DOHH2 (cell line): ENCODE measurements around the gene LTC4S.
A peak's percentile ranks its signal among the peaks of the same experiment; 100 is the strongest.

Experiments
- H3F3A ChIP-seq: fragments of 200-600 bp; sonication (generic), shearing (Covaris generic); 2 replicates; pipeline ENCODE4 v1.6.0; 2016; ENCODE audit warnings: antibody characterized with exemption, mild to moderate bottlenecking; ENCODE audit not compliant: control insufficient read depth, insufficient read depth
- H3K27ac ChIP-seq: fragments of 200-600 bp; sonication (generic); 2 replicates; pipeline ENCODE4 v1.5.1; 2014; ENCODE audit warnings: low read depth, mild to moderate bottlenecking, low read length, moderate library complexity
- H3K27me3 ChIP-seq: fragments of 200-600 bp; sonication (generic); 2 replicates; pipeline ENCODE4 v1.6.1; 2014; ENCODE audit warnings: mild to moderate bottlenecking, low read length, mixed read lengths; ENCODE audit not compliant: control insufficient read depth
- H3K36me3 ChIP-seq: fragments of 200-600 bp; sonication (generic); 2 replicates; pipeline ENCODE4 v1.6.1; 2014; ENCODE audit warnings: mild to moderate bottlenecking, low read length, moderate library complexity, mixed read lengths; ENCODE audit not compliant: control insufficient read depth
- H3K4me1 ChIP-seq: fragments of 200-600 bp; sonication (generic); 2 replicates; pipeline ENCODE4 v1.6.1; 2014; ENCODE audit warnings: mild to moderate bottlenecking, low read length, mixed read lengths; ENCODE audit not compliant: control insufficient read depth
- H3K4me2 ChIP-seq: fragments of 200-600 bp; sonication (generic); 2 replicates; pipeline ENCODE4 v1.6.0; 2014; ENCODE audit warnings: mild to moderate bottlenecking, low read length, moderate library complexity
- H3K4me3 ChIP-seq: fragments of 200-600 bp; sonication (generic); 2 replicates; pipeline ENCODE4 v1.5.1; 2014; ENCODE audit warnings: mild to moderate bottlenecking, low read length, mixed read lengths
- H3K79me2 ChIP-seq: fragments of 200-600 bp; sonication (generic); 2 replicates; pipeline ENCODE4 v1.6.1; 2014; ENCODE audit warnings: mild to moderate bottlenecking, low read length, mixed read lengths; ENCODE audit not compliant: control insufficient read depth
- H3K9me2 ChIP-seq: fragments of 200-600 bp; sonication (generic); replicated peaks from 2 replicates; pipeline ENCODE4 v1.6.1; 2014; ENCODE audit warnings: mild to moderate bottlenecking, low read length, mixed read lengths; ENCODE audit not compliant: control insufficient read depth
- H3K9me3 ChIP-seq: fragments of 200-600 bp; sonication (generic); 2 replicates; pipeline ENCODE4 v1.6.1; 2014; ENCODE audit warnings: antibody characterized with exemption, low read length, mixed read lengths; ENCODE audit not compliant: control insufficient read depth, insufficient read depth
- H4K20me1 ChIP-seq: fragments of 200-600 bp; sonication (generic); 2 replicates; pipeline ENCODE4 v1.6.0; 2014; ENCODE audit warnings: low read depth, mild to moderate bottlenecking, antibody characterized with exemption, low read length, moderate library complexity; ENCODE audit not compliant: control insufficient read depth, insufficient read depth
- EZH2phosphoT487 ChIP-seq: fragments of 200-600 bp; sonication (generic); IDR thresholded peaks from 2 replicates; pipeline ENCODE4 v1.6.1; 2017; ENCODE audit warnings: borderline replicate concordance, mild to moderate bottlenecking, antibody characterized with exemption, low read length, moderate library complexity, mixed read lengths
- TF ChIP-seq, protein P1 (sequence below): fragments of 200-600 bp; sonication (generic); IDR thresholded peaks from one replicate; pipeline ENCODE4 v1.5.1; 2014; ENCODE audit warnings: antibody characterized with exemption, mild to moderate bottlenecking, low read depth, low read length; ENCODE audit not compliant: poor library complexity, severe bottlenecking

LTC4S gene

DNA sequence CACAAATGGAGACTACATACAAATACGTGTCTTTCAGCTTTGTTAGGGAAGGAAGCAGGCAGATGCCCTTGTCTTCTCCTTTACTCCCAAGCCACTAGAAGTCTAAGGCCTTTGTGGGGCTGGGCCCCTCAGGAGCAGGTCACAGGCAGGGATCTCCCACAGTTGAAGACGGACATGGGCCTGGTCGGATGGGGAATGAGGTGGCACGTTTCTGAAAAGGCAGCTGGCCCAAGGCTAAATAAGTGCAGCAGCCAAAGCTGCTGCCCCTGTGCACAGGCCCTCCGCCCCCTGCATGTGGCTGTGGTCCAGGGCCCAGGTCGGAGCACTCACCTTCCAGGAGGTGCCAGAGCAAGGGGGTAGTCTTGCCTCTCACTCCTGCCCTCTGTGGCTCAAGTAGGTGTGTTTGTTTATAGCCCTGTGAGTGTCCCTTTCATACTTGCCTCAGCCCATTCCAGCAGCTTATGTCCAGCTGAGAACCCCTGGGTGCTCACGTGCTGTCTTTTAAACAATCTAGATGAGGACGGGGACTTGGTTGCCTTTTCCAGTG, 28.7 kb downstream of the LTC4S start:
- H4K20me1 ChIP-seq, result peaks cover 12% of the 10 kb centered on the region; the same call in 1 of the 2 replicates
- H3K4me3 ChIP-seq, result peak overlapping the region; percentile 75; the same call in 1 of the 2 replicates
- H3K79me2 ChIP-seq, result peaks cover 27% of the 10 kb centered on the region
- peaks cover 8% of the 10 kb centered on the region; the same call in 1 of the 2 replicates for H3F3A ChIP-seq
- H3K4me2 ChIP-seq, result peak overlapping the region; percentile 98
- TF ChIP-seq EZH2phosphoT487, result no peak
- TF ChIP-seq, protein P1, sequence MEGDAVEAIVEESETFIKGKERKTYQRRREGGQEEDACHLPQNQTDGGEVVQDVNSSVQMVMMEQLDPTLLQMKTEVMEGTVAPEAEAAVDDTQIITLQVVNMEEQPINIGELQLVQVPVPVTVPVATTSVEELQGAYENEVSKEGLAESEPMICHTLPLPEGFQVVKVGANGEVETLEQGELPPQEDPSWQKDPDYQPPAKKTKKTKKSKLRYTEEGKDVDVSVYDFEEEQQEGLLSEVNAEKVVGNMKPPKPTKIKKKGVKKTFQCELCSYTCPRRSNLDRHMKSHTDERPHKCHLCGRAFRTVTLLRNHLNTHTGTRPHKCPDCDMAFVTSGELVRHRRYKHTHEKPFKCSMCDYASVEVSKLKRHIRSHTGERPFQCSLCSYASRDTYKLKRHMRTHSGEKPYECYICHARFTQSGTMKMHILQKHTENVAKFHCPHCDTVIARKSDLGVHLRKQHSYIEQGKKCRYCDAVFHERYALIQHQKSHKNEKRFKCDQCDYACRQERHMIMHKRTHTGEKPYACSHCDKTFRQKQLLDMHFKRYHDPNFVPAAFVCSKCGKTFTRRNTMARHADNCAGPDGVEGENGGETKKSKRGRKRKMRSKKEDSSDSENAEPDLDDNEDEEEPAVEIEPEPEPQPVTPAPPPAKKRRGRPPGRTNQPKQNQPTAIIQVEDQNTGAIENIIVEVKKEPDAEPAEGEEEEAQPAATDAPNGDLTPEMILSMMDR, result no peak
- no peak overlapping the region for H3K27ac ChIP-seq
- H3K9me2 ChIP-seq, result no peaks in the 10 kb centered on the region
- H3K36me3 ChIP-seq, result peaks cover 49% of the 10 kb centered on the region
- no peaks in the 10 kb centered on the region for H3K9me3 ChIP-seq
- no peaks in the 10 kb centered on the region for H3K27me3 ChIP-seq
- H3K4me1 ChIP-seq, result peaks cover 37% of the 10 kb centered on the region

- peaks cover 27% of the 10 kb centered on the region for H3K79me2 ChIP-seq
- H3K9me2 ChIP-seq, result no peaks in the 10 kb centered on the region
- no peak overlapping the region for H3K4me3 ChIP-seq
- H3K4me1 ChIP-seq, result peaks cover 26% of the 10 kb centered on the region
- H3K9me3 ChIP-seq, result no peaks in the 10 kb centered on the region
- H3K4me2 ChIP-seq, result no peak overlapping the region
- peaks cover 61% of the 10 kb centered on the region for H3K36me3 ChIP-seq
- H3F3A ChIP-seq, result peaks cover 8% of the 10 kb centered on the region; the same call in 1 of the 2 replicates
- H3K27ac ChIP-seq, result no peak overlapping the region
- H4K20me1 ChIP-seq, result peaks cover 12% of the 10 kb centered on the region; the same call in 1 of the 2 replicates
- TF ChIP-seq, protein P1, result no peak
- no peak for TF ChIP-seq EZH2phosphoT487
- H3K27me3 ChIP-seq, result no peaks in the 10 kb centered on the region
Observed at GRCh38 chr5:179823937-179824744, 30.4 kb downstream of the LTC4S start.

DNA sequence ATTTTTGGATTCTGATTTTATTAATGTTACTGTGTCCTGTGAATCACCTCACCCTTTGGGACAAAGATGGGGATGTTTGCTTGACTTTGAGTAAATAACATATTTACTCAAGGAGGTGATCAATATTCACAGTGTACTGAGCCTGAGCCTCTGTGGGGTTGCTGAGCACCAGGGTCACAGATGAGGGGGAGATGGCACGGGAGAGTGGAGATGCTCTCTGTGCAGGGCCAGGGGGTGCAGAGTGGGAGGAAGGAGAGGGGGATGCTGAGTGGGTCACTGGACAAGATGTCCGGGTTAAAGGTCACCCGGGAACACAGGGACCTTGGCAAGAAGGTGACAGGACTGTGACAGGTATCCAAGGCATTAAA, 30.9 kb downstream of the LTC4S start:
- Histone ChIP-seq H3K27ac (no peak overlapping the region), H3F3A (peaks cover 5% of the 10 kb centered on the region; the same call in 1 of the 2 replicates), H3K4me2 (no peak overlapping the region), H3K4me1 (peaks cover 20% of the 10 kb centered on the region), H3K4me3 (no peak overlapping the region), H3K27me3 (no peaks in the 10 kb centered on the region), H4K20me1 (peaks cover 12% of the 10 kb centered on the region; the same call in 1 of the 2 replicates), H3K79me2 (peaks cover 27% of the 10 kb centered on the region), H3K9me2 (no peaks in the 10 kb centered on the region), H3K9me3 (no peaks in the 10 kb centered on the region), H3K36me3 (peaks cover 66% of the 10 kb centered on the region)
- TF ChIP-seq EZH2phosphoT487, result no peak
- TF ChIP-seq, protein P1, result no peak
